ENCODE data around the gene HGFAC.
A peak's percentile ranks its signal among the peaks of the same experiment; 100 is the strongest.

Gene HGFAC

GRCh38 chr4:3422808-3423297 lies 18.9 kb upstream of the HGFAC start:
- no peak overlapping the region for H3K4me3 ChIP-seq
- H3K27ac ChIP-seq: no peak overlapping the region

GRCh38 chr4:3423406-3423805 lies 18.4 kb upstream of the HGFAC start:
- H3K27ac ChIP-seq: no peak overlapping the region
- H3K4me3 ChIP-seq: no peak overlapping the region

GRCh38 chr4:3423952-3424351 lies 17.8 kb upstream of the HGFAC start:
- Histone ChIP-seq H3K4me3 (no peak overlapping the region), H3K27ac (no peak overlapping the region)

GRCh38 chr4:3424522-3425095 lies 17.2 kb upstream of the HGFAC start:
- H3K4me3 ChIP-seq: no peak overlapping the region
- H3K27ac ChIP-seq: no peak overlapping the region

- H3K4me3 ChIP-seq: no peak overlapping the region
- H3K27ac ChIP-seq: no peak overlapping the region
Observed at GRCh38 chr4:3426465-3427133, 15.2 kb upstream of the HGFAC start.

- H3K4me3 ChIP-seq: no peak overlapping the region
- no peak overlapping the region for H3K27ac ChIP-seq
Observed at GRCh38 chr4:3427134-3427476, 14.7 kb upstream of the HGFAC start.

- no peak overlapping the region for H3K4me3 ChIP-seq
- no peak overlapping the region for H3K27ac ChIP-seq
Observed at GRCh38 chr4:3427706-3428446, 13.9 kb upstream of the HGFAC start.

GRCh38 chr4:3429651-3430050 lies 12.1 kb upstream of the HGFAC start:
- H3K27ac ChIP-seq: no peak overlapping the region
- no peak overlapping the region for H3K4me3 ChIP-seq

GRCh38 chr4:3430524-3430923 lies 11.2 kb upstream of the HGFAC start:
- Histone ChIP-seq H3K4me3 (no peak overlapping the region), H3K27ac (no peak overlapping the region)

- H3K27ac ChIP-seq: no peak overlapping the region
- H3K4me3 ChIP-seq: no peak overlapping the region
Observed at GRCh38 chr4:3431446-3431993, 10.2 kb upstream of the HGFAC start.

GRCh38 chr4:3432381-3432790 lies 9.4 kb upstream of the HGFAC start:
- Histone ChIP-seq H3K4me3 (no peak overlapping the region), H3K27ac (no peak overlapping the region)

- Histone ChIP-seq H3K27ac (no peak overlapping the region), H3K4me3 (no peak overlapping the region)
Observed at GRCh38 chr4:3433138-3433869, 8.5 kb upstream of the HGFAC start.

GRCh38 chr4:3434881-3435685 lies 6.7 kb upstream of the HGFAC start:
- Histone ChIP-seq H3K4me3 (no peak overlapping the region), H3K27ac (no peak overlapping the region)

- H3K27ac ChIP-seq: no peak overlapping the region
- H3K4me3 ChIP-seq: no peak overlapping the region
Observed at GRCh38 chr4:3435686-3435956, 6.1 kb upstream of the HGFAC start.

- Histone ChIP-seq H3K4me3 (no peak overlapping the region), H3K27ac (peak overlapping the region in 13 of 21 experiments; percentile 11 to 64 (median 28))
Observed at GRCh38 chr4:3436048-3436797, 5.5 kb upstream of the HGFAC start.

- H3K4me3 ChIP-seq: no peak overlapping the region
- H3K27ac ChIP-seq: peak overlapping the region in 14 of 21 experiments; percentile 11 to 64 (median 38)
Observed at GRCh38 chr4:3436798-3437581, 4.8 kb upstream of the HGFAC start.

- peak overlapping the region in 10 of 21 experiments; percentile 6 to 52 (median 38) for H3K27ac ChIP-seq
- no peak overlapping the region for H3K4me3 ChIP-seq
Observed at GRCh38 chr4:3437582-3437936, 4.2 kb upstream of the HGFAC start.
